Loucy (cell line): Measurements from ENCODE around the gene CCDC102A.

Source experiments
- CTCF ChIP-seq: fragments of 200-600 bp; sonication (generic); conservative IDR thresholded peaks from 2 replicates; pipeline ENCODE4 v1.5.1; 2014; ENCODE audit warnings: mild to moderate bottlenecking, antibody characterized with exemption, low read length
- EZH2phosphoT487 ChIP-seq: fragments of 200-600 bp; IDR thresholded peaks from 2 replicates; pipeline ENCODE4 v1.6.1; 2018; ENCODE audit warnings: antibody characterized with exemption, mild to moderate bottlenecking, moderate library complexity, borderline replicate concordance

GRCh38 chr16:57471852-57472664 lies 64.3 kb downstream of the CCDC102A start:
- TF ChIP-seq CTCF (no peak), EZH2phosphoT487 (no peak)
